Stimulated activated CD4-positive, alpha-beta T cell treated with anti-CD3 and anti-CD28 coated beads, Interleukin-1b, Interleukin-23, amount 100 ng/mL, for 4 hours (primary cell): Measurements from ENCODE around the gene PPIL4.
"Not testable (repeated sequence)": the region's sequence is repeated elsewhere in the genome, so short reads cannot be mapped to it uniquely, and the experiment has no call there.

ENCODE experiments used
- DNase-seq, 2 donors: peaks; one replicate each; pipeline ENCODE4 v3.0.0-alpha.2; 2020; ENCODE audit warnings: low read depth in 2 of 2

The PPIL4 gene

GRCh38 chr6:149483849-149484655 lies 61.8 kb downstream of the PPIL4 start:
- no peak for DNase-seq

GRCh38 chr6:149483334-149483725 lies 62.5 kb downstream of the PPIL4 start:
- no peak for DNase-seq

GRCh38 chr6:149482545-149483333 lies 63.1 kb downstream of the PPIL4 start:
- DNase-seq = no peak

- peak in 1 of 2 donors; percentile 31 for DNase-seq
These were observed 65.2 kb downstream of the PPIL4 start for GRCh38 chr6:149480502-149481280.

- no peak for DNase-seq
These were observed 67.1 kb downstream of the PPIL4 start for GRCh38 chr6:149478631-149479314.

- DNase-seq = no peak
These were observed 68.3 kb downstream of the PPIL4 start for GRCh38 chr6:149477544-149477943.

GRCh38 chr6:149476789-149477455 lies 68.9 kb downstream of the PPIL4 start:
- no peak for DNase-seq

GRCh38 chr6:149474108-149474935 lies 71.5 kb downstream of the PPIL4 start:
- no peak for DNase-seq

- no peak for DNase-seq
These were observed 72.5 kb downstream of the PPIL4 start for GRCh38 chr6:149473080-149474052.

GRCh38 chr6:149472241-149472640 lies 73.6 kb downstream of the PPIL4 start:
- DNase-seq = no peak

GRCh38 chr6:149471801-149472200 lies 74.0 kb downstream of the PPIL4 start:
- DNase-seq = no peak

GRCh38 chr6:149470948-149471347 lies 74.9 kb downstream of the PPIL4 start:
- DNase-seq = no peak

GRCh38 chr6:149468179-149468578 lies 77.7 kb downstream of the PPIL4 start:
- DNase-seq = no peak

- no peak for DNase-seq
These were observed 78.6 kb downstream of the PPIL4 start for GRCh38 chr6:149467265-149467664.

- DNase-seq = no peak
These were observed 81.4 kb downstream of the PPIL4 start for GRCh38 chr6:149464411-149464810.

GRCh38 chr6:149463781-149464180 lies 82.1 kb downstream of the PPIL4 start:
- no peak for DNase-seq

- not testable (repeated sequence) for DNase-seq
These were observed 83.1 kb downstream of the PPIL4 start for GRCh38 chr6:149462712-149463111.

- no peak for DNase-seq
These were observed 84.2 kb downstream of the PPIL4 start for GRCh38 chr6:149461670-149462069.

- DNase-seq = not testable (repeated sequence)
These were observed 85.6 kb downstream of the PPIL4 start for GRCh38 chr6:149460249-149460648.
